Measurements from ENCODE around the gene NFKBIE. TPM values are rescaled to one million over a fixed set of nuclear protein-coding genes. Genes with fewer than 3 reads are reported as not detected.
A peak's percentile ranks its signal among the peaks of the same experiment; 100 is the strongest.

NFKBIE gene
- total and polyA plus RNA-seq, 9 of the 15 experiments (the other 6 are each of a cell fraction or from before 2014, with no cell fraction given): 2.1 to 16.4 (median 11.7) TPM

GRCh38 chr6:44265722-44266233, 427 bp upstream of the NFKBIE start (continued):
- TF ChIP-seq, protein P1, sequence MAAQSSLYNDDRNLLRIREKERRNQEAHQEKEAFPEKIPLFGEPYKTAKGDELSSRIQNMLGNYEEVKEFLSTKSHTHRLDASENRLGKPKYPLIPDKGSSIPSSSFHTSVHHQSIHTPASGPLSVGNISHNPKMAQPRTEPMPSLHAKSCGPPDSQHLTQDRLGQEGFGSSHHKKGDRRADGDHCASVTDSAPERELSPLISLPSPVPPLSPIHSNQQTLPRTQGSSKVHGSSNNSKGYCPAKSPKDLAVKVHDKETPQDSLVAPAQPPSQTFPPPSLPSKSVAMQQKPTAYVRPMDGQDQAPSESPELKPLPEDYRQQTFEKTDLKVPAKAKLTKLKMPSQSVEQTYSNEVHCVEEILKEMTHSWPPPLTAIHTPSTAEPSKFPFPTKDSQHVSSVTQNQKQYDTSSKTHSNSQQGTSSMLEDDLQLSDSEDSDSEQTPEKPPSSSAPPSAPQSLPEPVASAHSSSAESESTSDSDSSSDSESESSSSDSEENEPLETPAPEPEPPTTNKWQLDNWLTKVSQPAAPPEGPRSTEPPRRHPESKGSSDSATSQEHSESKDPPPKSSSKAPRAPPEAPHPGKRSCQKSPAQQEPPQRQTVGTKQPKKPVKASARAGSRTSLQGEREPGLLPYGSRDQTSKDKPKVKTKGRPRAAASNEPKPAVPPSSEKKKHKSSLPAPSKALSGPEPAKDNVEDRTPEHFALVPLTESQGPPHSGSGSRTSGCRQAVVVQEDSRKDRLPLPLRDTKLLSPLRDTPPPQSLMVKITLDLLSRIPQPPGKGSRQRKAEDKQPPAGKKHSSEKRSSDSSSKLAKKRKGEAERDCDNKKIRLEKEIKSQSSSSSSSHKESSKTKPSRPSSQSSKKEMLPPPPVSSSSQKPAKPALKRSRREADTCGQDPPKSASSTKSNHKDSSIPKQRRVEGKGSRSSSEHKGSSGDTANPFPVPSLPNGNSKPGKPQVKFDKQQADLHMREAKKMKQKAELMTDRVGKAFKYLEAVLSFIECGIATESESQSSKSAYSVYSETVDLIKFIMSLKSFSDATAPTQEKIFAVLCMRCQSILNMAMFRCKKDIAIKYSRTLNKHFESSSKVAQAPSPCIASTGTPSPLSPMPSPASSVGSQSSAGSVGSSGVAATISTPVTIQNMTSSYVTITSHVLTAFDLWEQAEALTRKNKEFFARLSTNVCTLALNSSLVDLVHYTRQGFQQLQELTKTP (IDR thresholded peaks at IDR 0.05; ENCODE audit: low read depth in 1 of 2, partially characterized antibody in 2 of 2): peak; percentile 55 to 59
- TF ChIP-seq HCFC1 (IDR thresholded peaks at IDR 0.05; ENCODE audit: low read depth, low read length): 0 out of 2 replicates have a peak, but pooled peaks have one; percentile 25
- TF ChIP-seq SNAPC5 (CRISPR knock-in tag; IDR thresholded peaks at IDR 0.05): no peak
- TF ChIP-seq, protein P2, sequence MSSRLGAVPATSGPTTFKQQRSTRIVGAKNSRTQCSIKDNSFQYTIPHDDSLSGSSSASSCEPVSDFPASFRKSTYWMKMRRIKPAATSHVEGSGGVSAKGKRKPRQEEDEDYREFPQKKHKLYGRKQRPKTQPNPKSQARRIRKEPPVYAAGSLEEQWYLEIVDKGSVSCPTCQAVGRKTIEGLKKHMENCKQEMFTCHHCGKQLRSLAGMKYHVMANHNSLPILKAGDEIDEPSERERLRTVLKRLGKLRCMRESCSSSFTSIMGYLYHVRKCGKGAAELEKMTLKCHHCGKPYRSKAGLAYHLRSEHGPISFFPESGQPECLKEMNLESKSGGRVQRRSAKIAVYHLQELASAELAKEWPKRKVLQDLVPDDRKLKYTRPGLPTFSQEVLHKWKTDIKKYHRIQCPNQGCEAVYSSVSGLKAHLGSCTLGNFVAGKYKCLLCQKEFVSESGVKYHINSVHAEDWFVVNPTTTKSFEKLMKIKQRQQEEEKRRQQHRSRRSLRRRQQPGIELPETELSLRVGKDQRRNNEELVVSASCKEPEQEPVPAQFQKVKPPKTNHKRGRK (tag; IDR thresholded peaks at IDR 0.05): 0 out of 2 replicates have a peak, but pooled peaks have one; percentile 44
- peak; percentile 72 for TF ChIP-seq SMARCE1 (IDR thresholded peaks at IDR 0.05)
- TF ChIP-seq BHLHE40 (IDR thresholded peaks at IDR 0.05; ENCODE audit: low read length): no peak
- no peak for TF ChIP-seq NCOR1 (IDR thresholded peaks at IDR 0.05)
- no peak for TF ChIP-seq ZNF740 (CRISPR knock-in tag; IDR thresholded peaks at IDR 0.05)
- TF ChIP-seq ZNF740 (tag; IDR thresholded peaks at IDR 0.05): 0 out of 4 replicates have a peak, but pooled peaks of 1 of the 2 experiments have one; percentile 32
- TF ChIP-seq ZNF444 (CRISPR knock-in tag; IDR thresholded peaks at IDR 0.05): no peak
- no peak for TF ChIP-seq POLR3A (IDR thresholded peaks at IDR 0.05; ENCODE audit: borderline replicate concordance, extremely low read depth, insufficient read depth, insufficient read length)
- TF ChIP-seq ZC3H8 (IDR thresholded peaks at IDR 0.05): peak; percentile 53; the same call in 1 of the 2 replicates
- TF ChIP-seq, protein P3, sequence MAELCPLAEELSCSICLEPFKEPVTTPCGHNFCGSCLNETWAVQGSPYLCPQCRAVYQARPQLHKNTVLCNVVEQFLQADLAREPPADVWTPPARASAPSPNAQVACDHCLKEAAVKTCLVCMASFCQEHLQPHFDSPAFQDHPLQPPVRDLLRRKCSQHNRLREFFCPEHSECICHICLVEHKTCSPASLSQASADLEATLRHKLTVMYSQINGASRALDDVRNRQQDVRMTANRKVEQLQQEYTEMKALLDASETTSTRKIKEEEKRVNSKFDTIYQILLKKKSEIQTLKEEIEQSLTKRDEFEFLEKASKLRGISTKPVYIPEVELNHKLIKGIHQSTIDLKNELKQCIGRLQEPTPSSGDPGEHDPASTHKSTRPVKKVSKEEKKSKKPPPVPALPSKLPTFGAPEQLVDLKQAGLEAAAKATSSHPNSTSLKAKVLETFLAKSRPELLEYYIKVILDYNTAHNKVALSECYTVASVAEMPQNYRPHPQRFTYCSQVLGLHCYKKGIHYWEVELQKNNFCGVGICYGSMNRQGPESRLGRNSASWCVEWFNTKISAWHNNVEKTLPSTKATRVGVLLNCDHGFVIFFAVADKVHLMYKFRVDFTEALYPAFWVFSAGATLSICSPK (IDR thresholded peaks at IDR 0.05; ENCODE audit: borderline replicate concordance): peak; percentile 44; the same call in 1 of the 2 replicates
- TF ChIP-seq, protein P4, sequence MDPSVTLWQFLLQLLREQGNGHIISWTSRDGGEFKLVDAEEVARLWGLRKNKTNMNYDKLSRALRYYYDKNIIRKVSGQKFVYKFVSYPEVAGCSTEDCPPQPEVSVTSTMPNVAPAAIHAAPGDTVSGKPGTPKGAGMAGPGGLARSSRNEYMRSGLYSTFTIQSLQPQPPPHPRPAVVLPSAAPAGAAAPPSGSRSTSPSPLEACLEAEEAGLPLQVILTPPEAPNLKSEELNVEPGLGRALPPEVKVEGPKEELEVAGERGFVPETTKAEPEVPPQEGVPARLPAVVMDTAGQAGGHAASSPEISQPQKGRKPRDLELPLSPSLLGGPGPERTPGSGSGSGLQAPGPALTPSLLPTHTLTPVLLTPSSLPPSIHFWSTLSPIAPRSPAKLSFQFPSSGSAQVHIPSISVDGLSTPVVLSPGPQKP (CRISPR knock-in tag; IDR thresholded peaks at IDR 0.05): no peak
- TF ChIP-seq BRD9 (IDR thresholded peaks at IDR 0.05; ENCODE audit: low read depth, partially characterized antibody): peak; percentile 37
- 0 out of 2 replicates have a peak, but pooled peaks have one; percentile 26 for TF ChIP-seq PTRF (tag; IDR thresholded peaks at IDR 0.05)
- TF ChIP-seq ESRRA (IDR thresholded peaks at IDR 0.05; ENCODE audit: borderline replicate concordance, low read depth): no peak
- no peak for TF ChIP-seq CHCHD3 (CRISPR knock-in tag; IDR thresholded peaks at IDR 0.05)
